ENCODE data around the gene PIANP.

- TF ChIP-seq CTCF (IDR thresholded peaks at IDR 0.05; ENCODE audit: low read depth, low read length), result no peak
- no peak for TF ChIP-seq MYC (IDR thresholded peaks at IDR 0.05; ENCODE audit: low read depth, low read length)
Observed at GRCh38 chr12:6724409-6724797, 23.8 kb upstream of the PIANP start.
